Activated naive CD4-positive, alpha-beta T cell treated with anti-CD3 and anti-CD28 coated beads, Interleukin-2, amount 50 U/mL, for 72 hours (primary cell): ENCODE data around the gene MVK. TPM values are rescaled to one million over a fixed set of nuclear protein-coding genes. Genes with fewer than 3 reads are reported as not detected.
"Not testable (repeated sequence)": the region's sequence is repeated elsewhere in the genome, so short reads cannot be mapped to it uniquely, and the experiment has no call there.

Experiments
- ATAC-seq, 2 donors: fragments of 150-1000 bp; cut with Tn5 transposase; 2 replicates each; pipeline ENCODE4 v1.10.0; 2021; ENCODE audit warnings: mild to moderate bottlenecking in 2 of 2, moderate library complexity in 2 of 2
- DNase-seq, 2 donors: peaks; one replicate each; pipeline ENCODE4 v3.0.0; 2021 to 2022; ENCODE audit warnings: low spot score in 2 of 2
- H3K27ac Mint-ChIP-seq, 2 donors: one replicate each; pipeline ENCODE4 v1.8.0; 2022; ENCODE audit warnings: mild to moderate bottlenecking in 2 of 2, mixed read lengths in 2 of 2
- H3K36me3 Mint-ChIP-seq, 2 donors: one replicate each; pipeline ENCODE4 v1.8.0; 2022; ENCODE audit warnings: mixed read lengths in 2 of 2
- H3K9me3 Mint-ChIP-seq, 2 donors: one replicate each; pipeline ENCODE4 v1.8.0; 2022; ENCODE audit warnings: mixed read lengths in 2 of 2
- total RNA-seq, 2 donors: library from RNA; stranded (reverse); gene quantifications; one replicate each; pipeline ENCODE4 v1.2.3, GENCODE V29; 2022

The MVK gene
- total RNA-seq, 2 donors from 2014 or later = 13.3 to 20.7 TPM

DNA sequence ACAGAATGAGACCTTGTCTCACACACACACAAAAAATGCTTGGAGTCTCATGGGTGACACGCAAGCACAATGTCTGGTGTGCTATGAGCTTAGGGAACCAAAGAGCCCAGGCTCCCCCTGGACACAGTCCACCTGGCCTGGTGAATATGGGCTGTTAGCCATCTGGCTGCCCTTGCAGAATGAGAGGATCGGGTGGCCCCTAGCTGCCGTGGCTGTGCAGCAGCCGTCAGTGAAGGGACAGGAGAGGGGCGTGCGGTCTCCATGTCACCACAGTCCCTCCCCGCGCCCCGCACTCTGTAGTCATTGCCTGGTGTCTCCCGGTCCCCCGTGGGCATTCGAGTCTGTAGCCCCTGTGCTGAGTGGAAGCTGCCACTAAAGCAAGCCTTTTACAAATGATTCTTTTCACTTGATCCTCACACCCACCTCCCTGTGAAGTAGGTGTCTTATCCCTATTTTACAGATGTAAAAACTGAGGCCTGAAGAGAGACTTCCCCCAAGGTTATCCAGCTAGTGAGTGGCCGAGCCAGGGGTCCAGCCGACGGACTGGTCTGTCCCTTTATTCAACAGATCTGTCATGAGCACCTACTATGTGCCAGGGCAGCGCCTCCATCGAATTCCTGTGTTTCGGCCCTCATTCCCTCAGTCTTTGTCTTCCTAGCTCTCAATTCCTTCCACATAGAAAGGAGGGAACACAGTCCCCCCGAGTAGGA is 18.8 kb downstream of the MVK start:
- Mint-ChIP-seq H3K27ac (no peak overlapping the region), H3K9me3 (no peaks in the 10 kb centered on the region), H3K36me3 (no peaks in the 10 kb centered on the region)
- no peak for DNase-seq
- ATAC-seq = no peak

DNA sequence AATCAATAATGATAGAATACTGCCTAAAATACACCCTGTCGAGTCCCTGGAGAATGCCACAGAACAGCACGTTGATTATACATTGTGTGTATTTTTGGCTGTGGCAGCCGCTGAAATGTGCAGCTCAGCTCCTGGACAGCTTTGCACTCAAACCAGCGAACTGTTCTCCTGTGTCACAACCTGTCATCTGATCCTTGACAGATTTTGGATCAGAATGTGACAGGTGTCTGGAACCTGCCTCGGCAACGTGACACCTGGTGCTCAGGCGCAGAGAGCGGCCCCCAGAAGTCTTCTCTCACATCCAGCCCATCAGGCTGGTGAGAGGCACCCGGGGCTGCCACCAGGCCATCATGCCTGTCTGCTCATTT is 19.3 kb downstream of the MVK start:
- DNase-seq (no peak), ATAC-seq (no peak)
- Mint-ChIP-seq H3K36me3 (no peaks in the 10 kb centered on the region), H3K27ac (no peak overlapping the region), H3K9me3 (no peaks in the 10 kb centered on the region)

DNA sequence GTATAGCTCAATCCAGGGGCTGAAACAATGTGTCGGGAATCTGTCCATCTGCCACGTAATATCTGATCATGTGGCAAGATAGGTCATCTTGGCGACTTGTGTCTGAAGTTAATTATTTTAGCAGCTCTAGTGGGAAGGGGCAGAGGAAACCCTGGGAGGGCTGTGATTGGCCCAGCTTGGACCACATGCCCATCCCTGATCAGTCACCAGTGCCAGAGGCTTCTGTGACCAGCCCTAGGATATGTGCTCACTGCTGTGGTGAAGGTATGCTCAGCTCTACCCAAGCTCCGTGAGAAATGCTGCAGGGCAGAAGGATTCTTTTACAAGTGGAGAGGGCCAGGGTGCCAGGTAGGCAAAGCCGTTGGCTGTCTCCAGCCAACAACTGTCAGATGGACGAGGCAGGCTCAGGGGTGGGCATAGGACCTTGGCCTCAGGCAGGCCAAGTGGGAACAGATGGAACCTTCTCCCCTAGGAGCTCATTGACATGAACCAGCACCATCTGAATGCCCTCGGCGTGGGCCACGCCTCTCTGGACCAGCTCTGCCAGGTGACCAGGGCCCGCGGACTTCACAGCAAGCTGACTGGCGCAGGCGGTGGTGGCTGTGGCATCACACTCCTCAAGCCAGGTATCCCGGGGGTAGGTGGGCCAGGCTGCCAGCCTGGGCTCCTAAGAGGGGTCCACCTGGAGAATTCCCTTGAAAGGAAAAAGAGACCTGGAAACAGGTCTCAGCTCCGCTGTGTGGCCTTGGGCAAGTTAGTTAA is 21.1 kb downstream of the MVK start:
- no peak overlapping the region for H3K27ac Mint-ChIP-seq
- no peaks in the 10 kb centered on the region for H3K36me3 Mint-ChIP-seq
- no peak for DNase-seq
- ATAC-seq = no peak
- H3K9me3 Mint-ChIP-seq = no peaks in the 10 kb centered on the region

DNA sequence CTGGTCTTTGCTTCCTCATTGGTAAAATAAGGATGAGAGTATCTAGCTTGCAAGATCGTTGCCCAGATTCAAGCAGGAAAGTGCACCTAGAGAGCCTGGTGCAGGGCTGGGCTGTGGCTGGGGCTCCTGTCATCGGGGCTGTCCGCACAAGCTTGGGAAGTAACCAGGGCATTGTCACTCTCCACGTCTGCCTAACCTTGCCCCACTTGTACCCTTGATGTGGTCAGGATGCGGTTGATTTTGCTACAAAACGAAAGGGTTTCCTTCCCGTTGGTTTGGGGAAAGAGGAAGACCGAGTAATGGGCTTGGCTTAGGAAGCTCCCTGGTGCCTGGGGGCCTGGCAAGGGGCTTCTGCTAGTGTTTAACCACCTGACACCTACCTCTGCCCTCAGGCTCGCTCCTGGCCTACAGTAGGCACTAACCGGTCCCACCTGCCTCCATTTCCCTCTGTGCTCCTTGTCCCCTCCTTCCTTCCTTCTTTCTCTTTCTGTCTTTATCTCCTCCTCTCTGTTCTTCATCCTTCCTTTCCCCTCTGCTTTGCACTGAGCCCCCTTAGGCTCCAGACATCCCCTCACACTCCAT is 21.8 kb downstream of the MVK start:
- Mint-ChIP-seq H3K9me3 (no peaks in the 10 kb centered on the region), H3K36me3 (no peaks in the 10 kb centered on the region), H3K27ac (no peak overlapping the region)
- ATAC-seq (peak; percentile 91 to 99), DNase-seq (peak; percentile 44 to 82)

DNA sequence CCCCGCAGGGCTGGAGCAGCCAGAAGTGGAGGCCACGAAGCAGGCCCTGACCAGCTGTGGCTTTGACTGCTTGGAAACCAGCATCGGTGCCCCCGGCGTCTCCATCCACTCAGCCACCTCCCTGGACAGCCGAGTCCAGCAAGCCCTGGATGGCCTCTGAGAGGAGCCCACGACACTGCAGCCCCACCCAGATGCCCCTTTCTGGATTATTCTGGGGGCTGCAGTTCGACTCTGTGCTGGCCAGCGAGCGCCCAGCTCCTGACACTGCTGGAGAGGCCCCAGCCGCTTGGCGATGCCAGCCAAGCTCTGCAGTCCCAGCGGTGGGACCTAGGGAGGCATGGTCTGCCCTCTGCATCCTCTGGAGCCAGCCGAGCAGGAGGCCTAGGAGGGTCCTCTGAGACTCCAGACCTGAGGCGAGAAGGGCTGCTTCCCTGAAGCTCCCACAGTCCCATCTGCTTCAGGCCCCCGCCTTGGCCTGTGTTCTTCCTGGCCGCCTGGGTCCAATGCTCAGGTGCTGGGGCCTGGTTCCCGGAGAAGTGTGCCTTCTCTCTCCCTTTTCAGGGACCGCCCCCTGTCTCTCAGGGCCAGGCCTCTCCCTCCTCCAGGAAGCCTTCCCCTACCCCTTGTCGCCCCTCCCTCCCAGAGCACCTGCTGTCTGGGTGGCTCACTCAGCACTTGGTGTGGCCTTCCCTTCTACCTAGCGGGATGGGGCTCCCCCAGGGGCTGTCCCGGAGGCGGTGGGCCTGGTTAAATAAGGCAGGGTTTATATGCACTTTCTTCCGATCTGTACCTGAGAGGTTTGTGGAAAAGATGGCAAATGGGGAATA is 23.0 kb downstream of the MVK start:
- H3K9me3 Mint-ChIP-seq = no peaks in the 10 kb centered on the region
- no peak overlapping the region for H3K27ac Mint-ChIP-seq
- DNase-seq (no peak), ATAC-seq (peak in 1 of 2 donors; percentile 19)
- H3K36me3 Mint-ChIP-seq = no peaks in the 10 kb centered on the region

DNA sequence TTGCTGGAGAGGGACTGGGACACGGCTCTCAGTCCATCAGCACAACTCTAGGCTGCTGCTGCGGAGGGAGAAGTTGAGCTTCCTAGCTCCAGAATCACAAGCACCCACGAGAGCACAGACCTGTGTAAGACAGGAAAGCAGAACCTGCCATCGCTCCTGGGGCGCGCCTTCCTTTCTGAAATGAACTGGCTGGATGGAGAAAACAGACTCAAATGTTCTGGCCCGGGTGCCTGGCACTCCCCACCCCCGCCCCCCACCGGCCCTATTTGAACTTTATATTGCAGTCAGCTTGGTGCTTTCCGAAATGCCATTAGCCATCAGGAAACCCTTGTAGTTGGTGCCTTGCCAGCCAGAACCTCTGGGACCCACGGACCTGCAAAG is 23.8 kb downstream of the MVK start:
- ATAC-seq (no peak), DNase-seq (no peak)
- no peak overlapping the region for H3K27ac Mint-ChIP-seq
- H3K9me3 Mint-ChIP-seq = no peaks in the 10 kb centered on the region
- no peaks in the 10 kb centered on the region for H3K36me3 Mint-ChIP-seq

DNA sequence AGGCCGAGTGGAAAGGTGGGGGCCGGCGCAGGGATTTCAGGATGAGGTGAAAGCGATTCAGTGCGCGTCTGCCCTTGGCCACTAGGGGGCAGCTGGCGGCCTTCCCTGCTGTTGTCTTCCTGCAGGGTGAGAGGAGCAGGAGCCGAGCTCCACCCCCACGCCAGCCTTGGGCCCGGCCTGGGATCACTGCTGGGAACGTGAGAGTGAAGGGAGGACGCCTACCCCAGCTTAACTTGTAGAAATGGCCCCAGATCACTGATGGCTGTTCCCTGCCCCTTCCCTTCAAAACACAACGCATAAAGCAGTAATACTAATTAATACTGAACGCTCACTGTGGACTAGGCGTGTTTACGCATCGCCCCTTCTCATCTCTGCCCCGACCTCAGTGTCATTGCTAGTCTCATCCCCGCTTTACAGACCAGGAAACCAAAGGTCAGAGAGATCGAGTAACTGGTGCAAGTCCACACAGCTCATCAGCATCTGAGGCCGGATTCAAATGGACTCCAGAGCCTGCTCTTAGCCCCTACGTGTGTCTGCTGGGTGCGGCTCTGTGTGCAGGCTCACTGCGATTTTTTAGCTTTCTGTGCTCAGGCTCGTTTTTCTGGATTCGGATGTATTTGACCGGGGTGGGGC is 24.3 kb downstream of the MVK start:
- ATAC-seq (peak; percentile 21 to 59), DNase-seq (peak; percentile 65 to 72)
- H3K27ac Mint-ChIP-seq = no peak overlapping the region
- no peaks in the 10 kb centered on the region for H3K36me3 Mint-ChIP-seq
- no peaks in the 10 kb centered on the region for H3K9me3 Mint-ChIP-seq

DNA sequence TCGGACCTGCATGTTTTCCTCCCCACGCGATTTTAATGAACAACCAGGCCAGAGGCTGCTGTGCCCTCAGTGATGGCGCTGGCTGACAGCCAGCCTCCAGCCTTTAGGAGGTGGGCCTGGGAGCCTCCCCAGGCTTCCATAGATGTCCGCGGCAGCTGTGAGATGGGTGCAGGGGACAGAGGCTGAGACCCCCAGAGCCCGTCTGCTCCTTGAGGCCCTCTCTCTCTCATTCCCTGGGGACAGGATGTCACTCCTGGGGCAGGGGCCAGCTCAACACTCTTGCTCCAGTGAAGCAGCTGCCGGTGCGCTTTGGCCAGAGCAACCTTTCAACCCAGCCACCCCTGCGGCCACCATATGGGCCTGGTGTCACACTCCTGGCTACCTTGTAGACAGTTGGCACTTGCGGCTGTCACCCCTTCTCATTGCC is 24.8 kb downstream of the MVK start:
- ATAC-seq = no peak
- Mint-ChIP-seq H3K27ac (no peak overlapping the region), H3K36me3 (no peaks in the 10 kb centered on the region), H3K9me3 (no peaks in the 10 kb centered on the region)
- no peak for DNase-seq

DNA sequence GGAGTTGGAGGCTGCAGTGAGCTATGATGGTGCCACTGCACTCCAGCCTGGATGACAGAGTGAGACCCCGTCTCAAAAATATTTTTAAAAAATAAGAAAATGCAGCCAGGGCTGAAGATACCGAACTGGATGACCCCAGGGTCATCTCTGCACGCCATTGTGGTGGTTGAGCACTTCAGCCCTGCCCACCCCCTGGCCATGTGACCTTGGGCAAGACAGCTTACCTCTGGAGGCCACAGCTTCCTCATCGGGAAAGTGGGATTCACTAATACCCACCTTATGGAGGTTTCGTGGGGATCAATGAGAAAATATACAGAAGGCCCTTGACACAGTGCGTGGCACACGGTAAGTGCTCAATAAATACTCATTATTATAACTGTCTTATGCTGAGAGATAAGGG is 25.5 kb downstream of the MVK start:
- H3K36me3 Mint-ChIP-seq = no peaks in the 10 kb centered on the region
- no peak for ATAC-seq

DNA sequence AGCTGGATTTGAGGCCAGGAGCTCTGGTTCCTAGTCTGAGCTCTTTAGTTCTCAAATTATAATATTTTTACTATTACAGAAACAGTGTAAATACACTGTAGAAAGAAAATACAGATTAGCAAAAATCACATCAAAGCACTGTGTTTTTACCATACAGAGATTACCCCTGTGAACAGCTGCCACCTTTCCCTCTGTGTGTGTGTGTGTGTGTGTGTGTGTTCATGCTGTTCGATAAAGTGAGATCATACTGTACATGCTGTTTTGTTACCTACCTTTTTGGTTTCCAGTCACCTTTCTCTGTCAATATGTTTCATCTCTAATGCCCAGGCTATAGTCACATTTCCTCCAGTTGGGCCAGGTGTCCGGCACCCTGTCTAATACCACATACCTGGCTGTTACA is 26.9 kb downstream of the MVK start:
- Mint-ChIP-seq H3K9me3 (no peaks in the 10 kb centered on the region), H3K27ac (no peak overlapping the region), H3K36me3 (no peaks in the 10 kb centered on the region)
- ATAC-seq (no peak), DNase-seq (no peak)

More for the DNA sequence above, 25.5 kb downstream of the MVK start:
- no peak for DNase-seq
- H3K9me3 Mint-ChIP-seq = no peaks in the 10 kb centered on the region
- H3K27ac Mint-ChIP-seq = no peak overlapping the region

DNA sequence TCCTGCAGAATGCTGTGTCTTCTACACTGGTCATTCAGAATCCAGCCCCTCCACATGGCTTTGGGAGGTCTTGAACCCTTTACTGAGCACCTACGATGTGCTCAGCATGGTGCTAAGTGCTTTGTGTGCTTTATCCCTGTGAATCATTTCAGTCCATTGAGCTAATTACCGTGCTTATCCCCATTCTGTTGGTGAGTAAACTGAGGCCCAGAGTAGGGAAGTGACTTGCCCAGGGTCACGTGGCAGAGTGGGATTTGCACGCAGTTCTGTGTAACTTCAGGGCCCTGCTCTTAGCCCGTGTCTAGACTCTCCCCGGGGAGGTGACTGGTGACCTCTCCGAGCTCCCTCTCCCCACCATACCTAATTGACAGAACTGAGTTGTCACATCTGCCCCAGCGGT is 27.4 kb downstream of the MVK start:
- H3K9me3 Mint-ChIP-seq = no peaks in the 10 kb centered on the region
- ATAC-seq (no peak), DNase-seq (no peak)
- H3K27ac Mint-ChIP-seq = no peak overlapping the region
- H3K36me3 Mint-ChIP-seq = no peaks in the 10 kb centered on the region

DNA sequence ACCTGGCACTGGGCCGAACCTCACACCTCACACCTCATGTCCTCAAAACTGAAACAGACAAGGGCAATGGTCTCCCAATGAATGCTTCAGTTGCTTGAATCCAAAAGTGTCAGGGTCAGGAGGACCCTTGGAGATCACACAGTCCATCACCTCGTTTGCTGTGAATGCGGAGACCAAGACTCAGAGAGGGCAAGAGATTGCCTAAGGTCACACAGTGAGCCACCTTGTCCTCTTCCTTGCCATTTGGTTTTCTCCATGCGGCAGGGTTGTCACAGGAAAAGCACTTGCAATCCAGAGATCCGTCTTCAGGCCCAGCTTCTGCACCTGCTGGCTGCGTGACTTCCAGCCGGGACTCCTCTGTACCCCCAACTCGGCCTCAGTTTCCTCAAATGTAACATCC is 28.0 kb downstream of the MVK start:
- DNase-seq (no peak), ATAC-seq (no peak)
- no peak overlapping the region for H3K27ac Mint-ChIP-seq
- H3K36me3 Mint-ChIP-seq = no peaks in the 10 kb centered on the region
- H3K9me3 Mint-ChIP-seq = no peaks in the 10 kb centered on the region

DNA sequence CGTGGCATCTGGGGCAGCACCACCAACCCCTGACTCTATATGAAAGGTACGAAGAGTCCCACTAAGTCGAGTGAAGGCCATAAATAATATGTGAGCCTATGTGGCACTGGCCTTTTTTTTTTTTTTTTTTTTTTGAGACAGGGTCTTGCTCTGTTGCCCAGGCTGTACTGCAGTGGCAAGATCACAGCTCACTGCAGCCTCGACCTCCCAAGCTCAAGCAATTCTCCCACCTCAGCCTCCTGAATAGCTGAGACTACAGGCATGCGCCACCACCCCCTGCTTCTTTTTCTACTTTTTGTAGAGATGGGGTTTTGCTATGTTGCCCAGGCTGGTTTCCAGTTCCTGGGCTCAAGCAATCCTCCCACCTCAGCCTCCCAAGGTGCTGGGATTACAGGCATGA is 28.5 kb downstream of the MVK start:
- peak overlapping the region in 1 of 2 donors; percentile 65 for H3K27ac Mint-ChIP-seq
- H3K36me3 Mint-ChIP-seq, H3K9me3 Mint-ChIP-seq, DNase-seq, ATAC-seq: not testable (repeated sequence)

DNA sequence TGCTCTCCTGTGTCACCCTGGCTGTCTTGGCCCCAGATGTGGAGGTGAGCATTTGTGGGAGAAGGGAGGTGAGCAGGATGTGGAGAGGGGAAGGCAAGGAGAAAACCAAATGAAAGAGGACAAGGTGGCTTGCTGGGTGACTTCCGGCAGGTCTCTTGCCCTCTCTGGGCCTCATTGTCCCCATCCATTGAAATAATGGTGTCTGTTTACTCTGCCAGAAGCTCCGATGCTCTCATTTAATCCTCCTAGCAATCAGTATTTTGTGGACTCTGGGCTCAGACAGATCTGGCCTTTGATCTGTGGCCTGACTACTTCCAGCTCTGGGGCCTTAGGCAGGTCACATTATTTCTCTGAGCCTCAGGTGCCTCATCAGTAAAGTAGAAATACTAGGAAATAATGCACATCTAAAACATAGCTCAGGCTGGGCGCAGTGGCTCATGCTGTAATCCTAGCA is 30.6 kb downstream of the MVK start:
- H3K27ac Mint-ChIP-seq = no peak overlapping the region
- no peak for DNase-seq
- ATAC-seq = no peak
- H3K36me3 Mint-ChIP-seq = no peaks in the 10 kb centered on the region
- H3K9me3 Mint-ChIP-seq = no peaks in the 10 kb centered on the region

DNA sequence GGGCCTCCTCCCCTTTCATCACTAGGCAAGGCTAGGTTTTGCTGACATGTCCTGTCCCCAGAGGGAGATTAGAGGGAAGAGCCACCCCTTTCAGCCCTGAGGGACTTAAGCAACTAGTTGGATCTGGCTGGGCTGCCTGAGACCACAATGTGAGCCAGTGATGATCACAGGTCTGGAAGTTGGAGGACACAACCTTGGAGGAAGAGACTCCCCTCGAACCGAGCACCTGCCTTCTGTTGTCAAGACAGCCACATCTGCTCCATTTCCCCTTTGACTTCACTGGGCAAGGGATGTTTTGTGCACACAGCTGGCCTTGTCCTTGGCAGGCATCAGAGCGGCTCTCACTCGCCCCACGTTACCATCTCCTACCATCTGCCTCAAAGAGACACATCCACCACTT is 31.4 kb downstream of the MVK start:
- H3K9me3 Mint-ChIP-seq = no peaks in the 10 kb centered on the region
- ATAC-seq (no peak), DNase-seq (no peak)
- H3K36me3 Mint-ChIP-seq = no peaks in the 10 kb centered on the region
- no peak overlapping the region for H3K27ac Mint-ChIP-seq

DNA sequence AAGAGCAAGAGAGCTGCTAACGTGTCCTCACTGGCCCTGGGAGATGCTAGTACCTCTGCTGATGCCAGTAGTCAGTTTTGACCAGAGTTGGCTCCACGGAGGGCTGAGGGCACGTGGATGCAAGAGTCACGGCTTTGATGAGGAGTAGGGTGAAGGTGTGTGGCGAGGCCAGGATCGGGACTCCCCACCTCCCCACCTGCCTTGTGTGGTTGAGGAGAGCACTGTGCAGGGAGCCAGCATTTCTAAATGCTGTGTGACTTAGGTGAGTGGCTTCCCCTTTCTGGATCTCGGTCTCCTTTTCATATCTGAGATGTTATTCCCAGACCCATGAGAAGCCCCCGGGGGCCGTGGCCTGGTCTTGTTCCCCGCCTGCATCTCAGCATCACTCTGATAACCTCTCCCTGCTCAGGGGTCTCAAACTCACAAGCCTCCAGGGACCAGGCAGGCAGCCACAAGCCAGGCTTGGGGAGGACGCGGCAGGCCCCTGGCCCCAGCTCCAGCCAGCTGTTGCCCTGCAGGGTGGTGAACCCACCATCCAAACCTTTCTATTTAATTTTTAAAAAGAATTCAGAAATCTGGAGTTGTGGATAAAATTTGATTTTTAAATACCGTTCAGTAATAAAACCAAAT is 32.1 kb downstream of the MVK start:
- ATAC-seq = no peak

More for the DNA sequence above, 32.1 kb downstream of the MVK start:
- no peaks in the 10 kb centered on the region for H3K9me3 Mint-ChIP-seq
- no peaks in the 10 kb centered on the region for H3K36me3 Mint-ChIP-seq
- H3K27ac Mint-ChIP-seq = no peak overlapping the region
- DNase-seq = no peak
